ENCODE results near the gene PLA2G6. TPM values are rescaled to one million over a fixed set of nuclear protein-coding genes. Genes with fewer than 3 reads are reported as not detected.

Gene PLA2G6
- total and polyA plus RNA-seq, 9 of the 15 experiments (the other 6 are each of a cell fraction or from before 2014, with no cell fraction given), result 0.11 to 12.2 (median 9.7) TPM

- TF ChIP-seq PCBP1 (IDR thresholded peaks at IDR 0.05; ENCODE audit: low read depth, low read length, poor library complexity, severe bottlenecking), result no peak
- no peak for TF ChIP-seq ZC3H11A (IDR thresholded peaks at IDR 0.05; ENCODE audit: low read depth, low read length)
- TF ChIP-seq JUND (IDR thresholded peaks at IDR 0.05; ENCODE audit: borderline replicate concordance, low read depth, low read length), result peak; percentile 44
- TF ChIP-seq JUND (tag; IDR thresholded peaks at IDR 0.05; ENCODE audit: borderline replicate concordance, low read depth, low read length), result peak; percentile 35; the same call in 1 of the 3 replicates
- no peak for TF ChIP-seq MTA1 (IDR thresholded peaks at IDR 0.05; ENCODE audit: borderline replicate concordance)
- TF ChIP-seq NR4A1 (CRISPR knock-in tag; IDR thresholded peaks at IDR 0.05), result no peak
- peak; percentile 56; the same call in 1 of the 2 replicates for TF ChIP-seq NR4A1 (tag; IDR thresholded peaks at IDR 0.05)
- no peak for TF ChIP-seq HBP1 (CRISPR knock-in tag; IDR thresholded peaks at IDR 0.05)
- TF ChIP-seq ZBTB1 (CRISPR knock-in tag; IDR thresholded peaks at IDR 0.05; ENCODE audit: borderline replicate concordance, low read depth), result no peak
- TF ChIP-seq, protein P1, sequence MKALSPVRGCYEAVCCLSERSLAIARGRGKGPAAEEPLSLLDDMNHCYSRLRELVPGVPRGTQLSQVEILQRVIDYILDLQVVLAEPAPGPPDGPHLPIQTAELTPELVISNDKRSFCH (CRISPR knock-in tag; IDR thresholded peaks at IDR 0.05), result no peak
- TF ChIP-seq, protein P1 (tag; IDR thresholded peaks at IDR 0.05), result peak; percentile 29; the same call in 1 of the 2 replicates
- peak; percentile 65; the same call in 1 of the 2 replicates for TF ChIP-seq TFAP4 (CRISPR knock-in tag; IDR thresholded peaks at IDR 0.05; ENCODE audit: borderline replicate concordance)
- TF ChIP-seq GATA2 (CRISPR knock-in tag; IDR thresholded peaks at IDR 0.05), result peak; percentile 39; the same call in 1 of the 2 replicates
- peak; percentile 76 for TF ChIP-seq POLR2A (conservative IDR thresholded peaks at IDR 0.05)
- TF ChIP-seq ZC3H4 (CRISPR knock-in tag; IDR thresholded peaks at IDR 0.05; ENCODE audit: borderline replicate concordance), result no peak
- no peak for TF ChIP-seq RBM25 (IDR thresholded peaks at IDR 0.05; ENCODE audit: low read depth, low read length, severe bottlenecking)
- TF ChIP-seq, protein P2, sequence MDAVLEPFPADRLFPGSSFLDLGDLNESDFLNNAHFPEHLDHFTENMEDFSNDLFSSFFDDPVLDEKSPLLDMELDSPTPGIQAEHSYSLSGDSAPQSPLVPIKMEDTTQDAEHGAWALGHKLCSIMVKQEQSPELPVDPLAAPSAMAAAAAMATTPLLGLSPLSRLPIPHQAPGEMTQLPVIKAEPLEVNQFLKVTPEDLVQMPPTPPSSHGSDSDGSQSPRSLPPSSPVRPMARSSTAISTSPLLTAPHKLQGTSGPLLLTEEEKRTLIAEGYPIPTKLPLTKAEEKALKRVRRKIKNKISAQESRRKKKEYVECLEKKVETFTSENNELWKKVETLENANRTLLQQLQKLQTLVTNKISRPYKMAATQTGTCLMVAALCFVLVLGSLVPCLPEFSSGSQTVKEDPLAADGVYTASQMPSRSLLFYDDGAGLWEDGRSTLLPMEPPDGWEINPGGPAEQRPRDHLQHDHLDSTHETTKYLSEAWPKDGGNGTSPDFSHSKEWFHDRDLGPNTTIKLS (IDR thresholded peaks at IDR 0.05; ENCODE audit: borderline replicate concordance, low read depth), result no peak
- peak; percentile 35; the same call in 1 of the 2 replicates for TF ChIP-seq EP300 (IDR thresholded peaks at IDR 0.05; ENCODE audit: low read length)
- TF ChIP-seq CREM (IDR thresholded peaks at IDR 0.05; ENCODE audit: low read depth), result peak; percentile 61
- no peak for TF ChIP-seq BRD4 (IDR thresholded peaks at IDR 0.05)
- TF ChIP-seq ZNF830 (CRISPR knock-in tag; IDR thresholded peaks at IDR 0.05), result no peak
- TF ChIP-seq GABPB2 (CRISPR knock-in tag; conservative IDR thresholded peaks at IDR 0.05), result no peak
- 0 out of 2 replicates have a peak, but pooled peaks have one; percentile 1 for TF ChIP-seq C11orf30 (IDR thresholded peaks at IDR 0.05; ENCODE audit: low read depth)
- TF ChIP-seq KLF1 (tag; IDR thresholded peaks at IDR 0.05), result 0 out of 2 replicates have a peak, but pooled peaks have one; percentile 52
- TF ChIP-seq, protein P3, sequence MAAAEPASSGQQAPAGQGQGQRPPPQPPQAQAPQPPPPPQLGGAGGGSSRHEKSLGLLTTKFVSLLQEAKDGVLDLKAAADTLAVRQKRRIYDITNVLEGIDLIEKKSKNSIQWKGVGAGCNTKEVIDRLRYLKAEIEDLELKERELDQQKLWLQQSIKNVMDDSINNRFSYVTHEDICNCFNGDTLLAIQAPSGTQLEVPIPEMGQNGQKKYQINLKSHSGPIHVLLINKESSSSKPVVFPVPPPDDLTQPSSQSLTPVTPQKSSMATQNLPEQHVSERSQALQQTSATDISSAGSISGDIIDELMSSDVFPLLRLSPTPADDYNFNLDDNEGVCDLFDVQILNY (CRISPR knock-in tag; IDR thresholded peaks at IDR 0.05), result no peak
Measured at GRCh38 chr22:38126928-38127668, 54.5 kb downstream of the PLA2G6 start (continued).

All from K562 (cell line).